Caco-2 (cell line): Measurements from ENCODE around the gene OSCAR. TPM values are rescaled to one million over a fixed set of nuclear protein-coding genes. Genes with fewer than 3 reads are reported as not detected.
"Not testable (repeated sequence)": the region's sequence is repeated elsewhere in the genome, so short reads cannot be mapped to it uniquely, and the experiment has no call there.

Experiments used
- BruUV-seq: library from RNA; stranded (reverse); fragments of 400-500 nt; replicated peaks from 2 replicates; lab custom pipeline; 2021; lab: Mats Ljungman, UMichigan
- CTCF ChIA-PET: fragments of 300-600 bp; sonication (Branson Sonifier 250); formaldehyde crosslinking; loops from one replicate; lab custom pipeline; 2022; ENCODE audit warnings: antibody characterized with exemption; lab: Charles Lee
- POLR2A ChIA-PET: fragments of 300-600 bp; sonication (Branson Sonifier 250); formaldehyde crosslinking; loops from one replicate; lab custom pipeline; 2022; ENCODE audit warnings: antibody characterized with exemption; lab: Charles Lee
- DNase-seq, 2 experiments: peaks; one replicate each; pipeline versions ENCODE4 v3.0.0 to v3.0.0-alpha.2; 2020 to 2022
- H3K27me3 ChIP-seq: replicated peaks from 2 replicates; pipeline ENCODE4 v1.6.0; 2011; ENCODE audit warnings: low read length; ENCODE audit not compliant: control insufficient read depth, insufficient read depth
- H3K36me3 ChIP-seq: 2 replicates; pipeline ENCODE4 v1.5.1; 2011; ENCODE audit warnings: low read length; ENCODE audit not compliant: control insufficient read depth, insufficient read depth
- H3K4me1 ChIP-seq: fragments of 250-450 bp; sonication (Bioruptor Pico); 2 replicates; pipeline ENCODE4 v1.5.1; 2020; ENCODE audit warnings: mild to moderate bottlenecking
- H3K4me3 ChIP-seq: 2 replicates; pipeline ENCODE4 v1.5.1; 2011; ENCODE audit warnings: low read depth, mild to moderate bottlenecking, control low read depth, low read length
- H3K9me3 ChIP-seq: fragments of 250-450 bp; sonication (Bioruptor Pico); 2 replicates; pipeline ENCODE4 v1.5.1; 2020; ENCODE audit warnings: mild to moderate bottlenecking, moderate library complexity
- H3K27ac Mint-ChIP-seq: one replicate; pipeline ENCODE4 v1.8.0; 2022; ENCODE audit warnings: mixed read lengths; ENCODE audit not compliant: unreplicated experiment
- H3K27me3 Mint-ChIP-seq: one replicate; pipeline ENCODE4 v1.8.0; 2022; ENCODE audit warnings: mixed read lengths; ENCODE audit not compliant: insufficient read depth, unreplicated experiment
- H3K36me3 Mint-ChIP-seq: one replicate; pipeline ENCODE4 v1.8.0; 2022; ENCODE audit warnings: mild to moderate bottlenecking, mixed read lengths; ENCODE audit not compliant: insufficient read depth, unreplicated experiment
- H3K4me1 Mint-ChIP-seq: one replicate; pipeline ENCODE4 v1.8.0; 2022; ENCODE audit warnings: low read depth, mixed read lengths; ENCODE audit not compliant: unreplicated experiment
- H3K4me3 Mint-ChIP-seq: one replicate; pipeline ENCODE4 v1.8.0; 2022; ENCODE audit warnings: mild to moderate bottlenecking, moderate library complexity, mixed read lengths; ENCODE audit not compliant: unreplicated experiment
- H3K9me3 Mint-ChIP-seq: one replicate; pipeline ENCODE4 v1.8.0; 2022; ENCODE audit warnings: mixed read lengths; ENCODE audit not compliant: unreplicated experiment
- CTCF ChIP-seq, 2 experiments: fragments of 200-600 bp in 1 of 2; IDR thresholded peaks; 1 replicate in 1 of 2; 2 replicates in 1 of 2; pipeline versions ENCODE4 v1.5.1 to v1.8.0; 2011 to 2022; ENCODE audit warnings: antibody characterized with exemption in 1 of 2, control low read depth in 1 of 2, inconsistent platforms in 1 of 2, low read depth in 1 of 2, low read length in 1 of 2, mild to moderate bottlenecking in 1 of 2, moderate library complexity in 1 of 2; ENCODE audit not compliant: insufficient read depth in 1 of 2, severe bottlenecking in 1 of 2, unreplicated experiment in 1 of 2
- intact Hi-C: fragments of 100-400 bp; cut with micrococcal nuclease; formaldehyde crosslinking; loops from one replicate; pipeline ENCODE4 v1.10.0; 2022; ENCODE audit not compliant: unreplicated experiment
- total RNA-seq: library from RNA; stranded (reverse); gene quantifications from 2 replicates; pipeline ENCODE4 v1.2.3, GENCODE V29; 2022

OSCAR gene
- total RNA-seq, 1 experiment from 2014 or later = not detected

DNA sequence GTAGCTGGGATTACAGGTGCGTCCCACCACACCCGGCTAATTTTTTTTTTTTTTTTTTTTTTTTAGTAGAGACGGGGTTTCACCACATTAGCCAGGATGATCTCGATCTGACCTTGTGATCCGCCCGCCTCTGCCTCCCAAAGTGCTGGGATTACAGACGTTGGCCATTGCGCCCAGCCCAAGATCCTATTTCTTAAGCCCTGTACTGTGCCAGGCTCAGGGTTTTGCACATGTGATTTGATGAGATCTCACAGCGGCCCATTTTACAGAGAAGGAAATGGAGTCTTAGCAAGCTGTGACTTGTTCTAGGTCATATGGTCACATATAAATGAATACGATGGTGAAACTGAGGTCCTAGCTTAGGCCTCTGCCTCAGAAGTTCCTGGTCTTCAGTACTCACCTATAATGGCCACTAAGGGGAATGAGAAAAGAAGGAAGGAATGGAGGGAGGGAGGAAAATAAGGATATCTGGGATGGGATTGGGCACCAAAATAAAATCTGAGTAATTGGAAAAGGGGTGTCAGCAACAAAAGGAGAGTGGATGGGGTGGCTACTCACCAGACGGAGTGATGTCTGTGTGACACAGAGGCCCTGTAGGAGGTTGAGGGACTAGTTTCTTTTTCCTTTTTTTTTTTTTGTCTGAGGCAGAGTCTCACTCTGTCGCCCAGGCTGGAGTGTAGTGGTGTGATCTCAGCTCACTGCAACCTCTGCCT lies 1.3 kb downstream of the OSCAR start:
- ChIA-PET CTCF (no interaction called here), POLR2A (no interaction called here)
- Histone ChIP-seq H3K4me1 (peaks cover 13% of the 10 kb centered on the region), H3K4me3 (no peak overlapping the region), H3K27me3 (no peaks in the 10 kb centered on the region), H3K9me3 (no peaks in the 10 kb centered on the region), H3K36me3 (no peaks in the 10 kb centered on the region)
- Mint-ChIP-seq H3K9me3 (no peaks in the 10 kb centered on the region), H3K27me3 (peaks cover 3% of the 10 kb centered on the region), H3K27ac (no peak overlapping the region), H3K4me3 (no peak overlapping the region), H3K4me1 (peaks cover 7% of the 10 kb centered on the region), H3K36me3 (peaks cover 8% of the 10 kb centered on the region)
- TF ChIP-seq CTCF (IDR thresholded peaks at IDR 0.05; ENCODE audit: insufficient read depth in 1 of 2, low read depth in 1 of 2, low read length in 1 of 2, severe bottlenecking in 1 of 2, unreplicated experiment in 1 of 2) = no peak
- intact Hi-C loops = no loop called here
- no TSS peak for BruUV-seq
- DNase-seq = peak in 1 of 2 experiments; percentile 16

GRCh38 chr19:54096617-54097106 lies 3.9 kb downstream of the OSCAR start:
- H3K4me1 Mint-ChIP-seq = peaks cover 7% of the 10 kb centered on the region
- H3K27me3 ChIP-seq = no peaks in the 10 kb centered on the region
- peak overlapping the region; percentile 36 for H3K27ac Mint-ChIP-seq
- H3K4me3 Mint-ChIP-seq = peak overlapping the region; percentile 68
- POLR2A ChIA-PET = no interaction called here
- intact Hi-C loops = loop anchor here (1.0 kb wide), 1 partner anchor 254 kb away; no protein-coding TSS in a partner anchor
- no TSS peak for BruUV-seq
- no peaks in the 10 kb centered on the region for H3K36me3 Mint-ChIP-seq
- H3K4me1 ChIP-seq = peaks cover 13% of the 10 kb centered on the region
- peaks cover 9% of the 10 kb centered on the region for H3K9me3 Mint-ChIP-seq
- CTCF ChIA-PET = interaction anchor here (0.6 to 1.2 kb wide), 3 partner anchors 69 to 917 kb away, joined by 3 read pairs; no protein-coding TSS in a partner anchor
- no peaks in the 10 kb centered on the region; the same call in 1 of the 2 replicates for H3K9me3 ChIP-seq
- no peak overlapping the region for H3K4me3 ChIP-seq
- no peaks in the 10 kb centered on the region for H3K36me3 ChIP-seq
- peaks cover 7% of the 10 kb centered on the region for H3K27me3 Mint-ChIP-seq
- DNase-seq = peak; percentile 32 to 57
- peak; percentile 11 to 45 for TF ChIP-seq CTCF (IDR thresholded peaks at IDR 0.05; ENCODE audit: insufficient read depth in 1 of 2, low read depth in 1 of 2, low read length in 1 of 2, severe bottlenecking in 1 of 2, unreplicated experiment in 1 of 2)

DNA sequence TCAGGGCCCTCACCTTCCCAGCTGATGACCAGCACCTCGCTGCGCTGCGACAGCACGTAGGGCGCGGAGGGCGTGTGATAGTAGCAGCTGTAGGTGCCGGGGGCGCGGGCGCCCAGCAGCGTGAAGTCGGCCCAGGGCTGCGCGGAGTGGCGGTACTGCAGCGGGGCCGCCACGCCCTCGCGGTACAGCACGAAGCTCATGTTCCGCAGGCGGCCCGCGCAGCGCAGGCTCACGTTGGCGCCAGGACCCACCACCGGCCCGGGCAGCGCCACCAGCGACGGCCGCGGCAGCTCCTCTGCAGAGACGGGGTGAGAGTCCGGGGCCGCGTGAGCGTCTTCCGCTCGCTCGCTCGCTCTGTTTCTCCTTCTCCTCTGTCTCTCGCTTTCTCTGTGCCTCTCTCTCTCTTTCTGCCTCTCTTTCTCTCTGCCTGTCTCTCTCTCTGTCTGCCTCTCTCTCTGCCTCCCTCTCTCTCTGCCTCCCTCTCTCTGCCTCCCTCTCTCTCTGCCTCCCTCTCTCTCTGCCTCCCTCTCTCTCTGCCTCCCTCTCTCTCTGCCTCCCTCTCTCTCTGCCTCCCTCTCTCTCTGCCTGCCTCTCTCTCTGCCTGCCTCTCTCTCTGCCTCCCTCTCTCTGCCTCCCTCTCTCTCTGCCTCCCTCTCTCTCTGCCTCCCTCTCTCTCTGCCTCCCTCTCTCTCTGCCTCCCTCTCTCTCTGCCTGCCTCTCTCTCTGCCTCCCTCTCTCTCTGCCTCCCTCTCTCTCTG lies 4.6 kb downstream of the OSCAR start:
- POLR2A ChIA-PET = interaction anchor here (0.7 kb wide), 1 partner anchor 41 kb away, joined by 3 read pairs; the partner anchor contains the start of gene CNOT3

More for the DNA sequence above, 4.6 kb downstream of the OSCAR start:
- intact Hi-C loops = loop anchor here (1.0 kb wide), 1 partner anchor 254 kb away; no protein-coding TSS in a partner anchor
- peak overlapping the region; percentile 42 for H3K4me3 ChIP-seq
- Mint-ChIP-seq H3K4me3 (peak overlapping the region; percentile 68), H3K27ac (peak overlapping the region; percentile 36)
- BruUV-seq, H3K27me3 Mint-ChIP-seq, H3K36me3 Mint-ChIP-seq, H3K9me3 Mint-ChIP-seq, H3K27me3 ChIP-seq, H3K36me3 ChIP-seq, H3K4me1 Mint-ChIP-seq, H3K9me3 ChIP-seq: not testable (repeated sequence)
- CTCF ChIA-PET = interaction anchor here (0.6 to 1.0 kb wide), 7 partner anchors 35 to 657 kb away, joined by 3 to 8 read pairs (median 4); partner anchors contain the start of gene MBOAT7
- DNase-seq = peak; percentile 56 to 65
- peaks cover 13% of the 10 kb centered on the region for H3K4me1 ChIP-seq
